Forelimb muscle (tissue), 1 donor: Measurements from ENCODE around the gene CD164. TPM values are rescaled to one million over a fixed set of nuclear protein-coding genes. Genes with fewer than 3 reads are reported as not detected.
A peak's percentile ranks its signal among the peaks of the same experiment; 100 is the strongest.

Experiments
- DNase-seq: peaks from one replicate; pipeline ENCODE4 v3.0.0-alpha.2; 2013; ENCODE audit warnings: low read depth
- polyA plus RNA-seq: library from polyadenylated mRNA; unstranded; fragments of 120-200 nt; gene quantifications from one replicate; pipeline ENCODE4 v1.2.1, GENCODE V29; 2013; ENCODE audit not compliant: insufficient read length

CD164 gene
- 226 TPM for polyA plus RNA-seq

- peak; percentile 89 for DNase-seq
These were observed at the start of gene CD164 for GRCh38 chr6:109381747-109382575. Gene CD164 (minus strand): TSS chr6:109382467. CDS start chr6:109382378, 89 bp downstream.

GRCh38 chr6:109429496-109429895 is 47.2 kb upstream of the CD164 start:
- no peak for DNase-seq

- peak; percentile 83 for DNase-seq
These were observed 46.7 kb upstream of the CD164 start for GRCh38 chr6:109428889-109429477.

- DNase-seq = no peak
These were observed 42.7 kb upstream of the CD164 start for GRCh38 chr6:109424946-109425345.

- no peak for DNase-seq
These were observed 38.9 kb upstream of the CD164 start for GRCh38 chr6:109421184-109421583.

GRCh38 chr6:109420751-109421150 is 38.5 kb upstream of the CD164 start:
- no peak for DNase-seq

GRCh38 chr6:109417646-109418045 is 35.4 kb upstream of the CD164 start:
- DNase-seq = no peak

GRCh38 chr6:109411034-109411433 is 28.8 kb upstream of the CD164 start:
- no peak for DNase-seq

GRCh38 chr6:109406196-109406595 is 23.9 kb upstream of the CD164 start:
- no peak for DNase-seq

- no peak for DNase-seq
These were observed 14.8 kb upstream of the CD164 start for GRCh38 chr6:109397020-109397419.

GRCh38 chr6:109396046-109396718 is 13.9 kb upstream of the CD164 start:
- DNase-seq = no peak

- DNase-seq = no peak
These were observed 11.6 kb upstream of the CD164 start for GRCh38 chr6:109393886-109394281.

- DNase-seq = no peak
These were observed 11.1 kb upstream of the CD164 start for GRCh38 chr6:109393157-109393885.

- no peak for DNase-seq
These were observed 7.5 kb upstream of the CD164 start for GRCh38 chr6:109389650-109390274.

GRCh38 chr6:109388265-109388664 is 6.0 kb upstream of the CD164 start:
- DNase-seq = no peak

- DNase-seq = no peak
These were observed 1.2 kb upstream of the CD164 start for GRCh38 chr6:109383438-109383940.

GRCh38 chr6:109382576-109383437 is 540 bp upstream of the CD164 start:
- peak; percentile 83 for DNase-seq

- DNase-seq = no peak
These were observed 1.1 kb downstream of the CD164 start for GRCh38 chr6:109381061-109381746.

GRCh38 chr6:109379711-109380110 is 2.6 kb downstream of the CD164 start:
- DNase-seq = no peak

- DNase-seq = no peak
These were observed 4.5 kb downstream of the CD164 start for GRCh38 chr6:109377717-109378116.
